HG03064 (cell line): ENCODE data around the gene SRRM3.
"Not testable (repeated sequence)": the region's sequence is repeated elsewhere in the genome, so short reads cannot be mapped to it uniquely, and the experiment has no call there.

Experiments
- ATAC-seq: cut with Tn5 transposase; IDR thresholded peaks from one replicate; pipeline ENCODE4 v1.9.1; 2021; ENCODE audit warnings: low read depth; ENCODE audit not compliant: unreplicated experiment

SRRM3 gene

GRCh38 chr7:76282344-76283253 is 80.9 kb downstream of the SRRM3 start:
- ATAC-seq = no peak

- ATAC-seq = no peak
Measured at GRCh38 chr7:76283254-76284159, 81.8 kb downstream of the SRRM3 start.

- ATAC-seq = no peak
Measured at GRCh38 chr7:76285604-76286374, 84.1 kb downstream of the SRRM3 start.

GRCh38 chr7:76286842-76287403 is 85.2 kb downstream of the SRRM3 start:
- no peak for ATAC-seq

- ATAC-seq = not testable (repeated sequence)
Measured at GRCh38 chr7:76290847-76291350, 89.2 kb downstream of the SRRM3 start.

GRCh38 chr7:76291351-76292212 is 89.9 kb downstream of the SRRM3 start:
- no peak for ATAC-seq

GRCh38 chr7:76292213-76292573 is 90.5 kb downstream of the SRRM3 start:
- ATAC-seq = no peak

- not testable (repeated sequence) for ATAC-seq
Measured at GRCh38 chr7:76292911-76293310, 91.2 kb downstream of the SRRM3 start.

GRCh38 chr7:76293407-76293901 is 91.8 kb downstream of the SRRM3 start:
- no peak for ATAC-seq

- no peak for ATAC-seq
Measured at GRCh38 chr7:76294344-76295024, 92.8 kb downstream of the SRRM3 start.

GRCh38 chr7:76296743-76297740 is 95.3 kb downstream of the SRRM3 start:
- ATAC-seq = no peak

GRCh38 chr7:76300166-76300731 is 98.6 kb downstream of the SRRM3 start:
- no peak for ATAC-seq

- ATAC-seq = no peak
Measured at GRCh38 chr7:76301000-76301399, 99.3 kb downstream of the SRRM3 start.

- no peak for ATAC-seq
Measured at GRCh38 chr7:76302347-76303201, 100.9 kb downstream of the SRRM3 start, which contains the start of gene HSPB1. Gene HSPB1 (plus strand): TSS chr7:76302673. CDS start chr7:76302713, 40 bp downstream.

- ATAC-seq = no peak
Measured at GRCh38 chr7:76303202-76304147, 101.8 kb downstream of the SRRM3 start.
